Immature natural killer cell (primary cell): Measurements from ENCODE around the gene FRMD4A. TPM values are rescaled to one million over a fixed set of nuclear protein-coding genes. Genes with fewer than 3 reads are reported as not detected.
A peak's percentile ranks its signal among the peaks of the same experiment; 100 is the strongest.

Experiments used
- DNase-seq, 3 donors: peaks; one replicate each; pipeline ENCODE4 v3.0.0; 2022; ENCODE audit warnings: mixed read lengths in 1 of 3
- H3K27ac Mint-ChIP-seq, 6 donors: one replicate each; pipeline ENCODE4 v1.8.0; 2020; ENCODE audit warnings: mixed read lengths in 6 of 6, mild to moderate bottlenecking in 5 of 6, inconsistent platforms in 4 of 6, moderate library complexity in 3 of 6
- H3K27me3 Mint-ChIP-seq, 3 donors: one replicate each; pipeline ENCODE4 v1.8.0; 2020 to 2021; ENCODE audit warnings: low read depth in 3 of 3, mild to moderate bottlenecking in 3 of 3, mixed read lengths in 3 of 3, moderate library complexity in 3 of 3, inconsistent platforms in 1 of 3
- H3K36me3 Mint-ChIP-seq, 3 donors: one replicate each; pipeline ENCODE4 v1.8.0; 2020; ENCODE audit warnings: mixed read lengths in 3 of 3, inconsistent platforms in 2 of 3, mild to moderate bottlenecking in 2 of 3
- H3K4me1 Mint-ChIP-seq, 2 donors: one replicate each; pipeline ENCODE4 v1.8.0; 2020; ENCODE audit warnings: inconsistent platforms in 2 of 2, mild to moderate bottlenecking in 2 of 2, mixed read lengths in 2 of 2, moderate library complexity in 1 of 2
- H3K4me3 Mint-ChIP-seq, 5 donors: one replicate each; pipeline ENCODE4 v1.8.0; 2020; ENCODE audit warnings: mild to moderate bottlenecking in 5 of 5, mixed read lengths in 5 of 5, inconsistent platforms in 3 of 5, moderate library complexity in 3 of 5
- H3K9me3 Mint-ChIP-seq, 6 donors: one replicate each; pipeline ENCODE4 v1.8.0; 2020; ENCODE audit warnings: mild to moderate bottlenecking in 6 of 6, mixed read lengths in 6 of 6, inconsistent platforms in 4 of 6, moderate library complexity in 3 of 6
- polyA plus RNA-seq, 3 donors: library from polyadenylated mRNA; unstranded; fragments of 300-500 nt; fragmentation: Illumina TruSeq; gene quantifications; one replicate each; pipeline ENCODE4 v1.2.3, GENCODE V29; 2021

Gene FRMD4A
- polyA plus RNA-seq, 3 donors from 2014 or later: 0.48 TPM; not detected in 2

GRCh38 chr10:14173706-14174594 lies 156.8 kb downstream of the FRMD4A start:
- Mint-ChIP-seq H3K27ac (no peak overlapping the region), H3K4me3 (peak overlapping the region; percentile 39 to 74 (median 60)), H3K36me3 (no peaks in the 10 kb centered on the region), H3K9me3 (peaks cover 0 to 3% (median 0%) of the 10 kb centered on the region in 6 donors), H3K4me1 (peaks cover 11 to 18% of the 10 kb centered on the region in 2 donors), H3K27me3 (peaks cover 8 to 32% (median 9%) of the 10 kb centered on the region in 3 donors)
- no peak for DNase-seq

GRCh38 chr10:14173391-14173705 lies 157.4 kb downstream of the FRMD4A start:
- Mint-ChIP-seq H3K27me3 (peaks cover 8 to 28% (median 9%) of the 10 kb centered on the region in 3 donors), H3K27ac (no peak overlapping the region), H3K36me3 (no peaks in the 10 kb centered on the region), H3K4me1 (peaks cover 11 to 18% of the 10 kb centered on the region in 2 donors), H3K4me3 (peak overlapping the region in 4 of 5 donors; percentile 60 to 74 (median 60)), H3K9me3 (peaks cover 0 to 3% (median 0%) of the 10 kb centered on the region in 6 donors)
- no peak for DNase-seq

DNA sequence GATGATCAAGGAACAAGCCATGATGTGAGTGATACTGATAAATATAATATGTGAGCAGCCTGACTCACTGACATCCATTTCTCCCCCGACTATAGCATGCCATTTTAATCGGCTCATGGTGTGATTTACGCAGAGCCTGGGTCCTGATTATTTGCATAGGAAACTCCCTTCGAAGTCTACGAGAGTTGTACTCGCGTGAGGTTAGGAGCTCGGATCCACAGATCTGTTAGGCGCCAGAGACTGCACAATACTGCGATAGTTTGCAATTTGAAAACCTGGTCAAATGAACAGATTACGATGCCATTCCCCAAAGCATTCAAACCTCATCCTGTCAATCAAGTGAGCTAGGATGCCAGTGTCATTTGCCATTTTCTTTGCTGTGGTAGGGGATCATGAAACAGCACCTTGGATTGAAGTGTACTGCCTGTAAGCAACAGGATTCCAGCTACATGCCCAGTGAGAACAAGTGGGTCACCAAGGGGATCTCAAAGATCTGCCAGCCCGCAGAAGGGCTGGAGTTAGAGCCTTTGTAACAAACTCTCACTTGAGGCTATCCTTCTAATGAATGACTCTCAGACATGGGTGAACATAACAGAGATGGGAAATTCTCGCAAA lies 158.3 kb downstream of the FRMD4A start:
- Mint-ChIP-seq H3K9me3 (peaks cover 0 to 3% (median 0%) of the 10 kb centered on the region in 6 donors), H3K36me3 (no peaks in the 10 kb centered on the region), H3K27me3 (peaks cover 8 to 26% (median 9%) of the 10 kb centered on the region in 3 donors), H3K4me3 (no peak overlapping the region), H3K4me1 (peaks cover 11 to 18% of the 10 kb centered on the region in 2 donors), H3K27ac (no peak overlapping the region)
- DNase-seq: no peak

- H3K36me3 Mint-ChIP-seq: no peaks in the 10 kb centered on the region
- DNase-seq: no peak
- H3K27me3 Mint-ChIP-seq: peaks cover 5 to 22% (median 13%) of the 10 kb centered on the region in 3 donors
- no peak overlapping the region for H3K4me3 Mint-ChIP-seq
- H3K9me3 Mint-ChIP-seq: peaks cover 0 to 3% (median 0%) of the 10 kb centered on the region in 6 donors
- no peak overlapping the region for H3K27ac Mint-ChIP-seq
- peaks cover 11 to 18% of the 10 kb centered on the region in 2 donors for H3K4me1 Mint-ChIP-seq
Measured at GRCh38 chr10:14171336-14171735, 159.4 kb downstream of the FRMD4A start.

GRCh38 chr10:14163377-14164086 lies 167.2 kb downstream of the FRMD4A start:
- DNase-seq: no peak
- Mint-ChIP-seq H3K4me1 (no peaks in the 10 kb centered on the region), H3K4me3 (no peak overlapping the region), H3K27ac (no peak overlapping the region), H3K9me3 (peaks cover 0 to 3% (median 0%) of the 10 kb centered on the region in 6 donors), H3K27me3 (peaks cover 1 to 7% (median 5%) of the 10 kb centered on the region in 3 donors), H3K36me3 (no peaks in the 10 kb centered on the region)

- Mint-ChIP-seq H3K36me3 (no peaks in the 10 kb centered on the region), H3K27me3 (peaks cover 1 to 7% (median 5%) of the 10 kb centered on the region in 3 donors), H3K4me3 (no peak overlapping the region), H3K27ac (no peak overlapping the region), H3K4me1 (no peaks in the 10 kb centered on the region), H3K9me3 (peaks cover 0 to 7% (median 0%) of the 10 kb centered on the region in 6 donors)
- no peak for DNase-seq
Measured at GRCh38 chr10:14162629-14163344, 167.9 kb downstream of the FRMD4A start.

DNA sequence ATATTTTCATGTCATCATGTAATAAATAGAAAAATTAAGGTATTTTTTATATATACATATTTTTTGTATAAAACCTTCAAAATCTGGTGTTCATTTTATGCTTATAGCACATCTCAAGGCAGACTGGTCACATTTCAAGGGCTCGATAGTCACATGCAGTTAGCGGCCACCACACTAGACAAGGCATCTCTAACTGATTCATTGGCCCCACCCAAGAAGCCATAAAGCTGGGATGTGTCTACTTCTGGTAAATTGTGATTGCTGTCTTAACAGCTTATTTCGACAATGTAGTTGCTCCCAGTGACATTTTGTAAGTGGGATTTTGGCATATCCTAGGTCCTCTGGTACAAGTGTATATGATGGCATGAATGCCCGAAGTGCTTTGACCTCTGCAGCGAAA lies 168.7 kb downstream of the FRMD4A start:
- H3K27ac Mint-ChIP-seq: no peak overlapping the region
- H3K9me3 Mint-ChIP-seq: peaks cover 0 to 7% (median 0%) of the 10 kb centered on the region in 6 donors
- no peaks in the 10 kb centered on the region for H3K36me3 Mint-ChIP-seq
- no peak for DNase-seq
- no peaks in the 10 kb centered on the region for H3K4me1 Mint-ChIP-seq
- peaks cover 1 to 9% (median 5%) of the 10 kb centered on the region in 3 donors for H3K27me3 Mint-ChIP-seq
- H3K4me3 Mint-ChIP-seq: no peak overlapping the region

- Mint-ChIP-seq H3K27me3 (peaks cover 1 to 10% (median 3%) of the 10 kb centered on the region in 3 donors), H3K4me3 (no peak overlapping the region), H3K27ac (no peak overlapping the region), H3K36me3 (no peaks in the 10 kb centered on the region), H3K4me1 (no peaks in the 10 kb centered on the region), H3K9me3 (peaks cover 0 to 7% (median 3%) of the 10 kb centered on the region in 6 donors)
- DNase-seq: no peak
Measured at GRCh38 chr10:14160299-14160698, 170.4 kb downstream of the FRMD4A start.

DNA sequence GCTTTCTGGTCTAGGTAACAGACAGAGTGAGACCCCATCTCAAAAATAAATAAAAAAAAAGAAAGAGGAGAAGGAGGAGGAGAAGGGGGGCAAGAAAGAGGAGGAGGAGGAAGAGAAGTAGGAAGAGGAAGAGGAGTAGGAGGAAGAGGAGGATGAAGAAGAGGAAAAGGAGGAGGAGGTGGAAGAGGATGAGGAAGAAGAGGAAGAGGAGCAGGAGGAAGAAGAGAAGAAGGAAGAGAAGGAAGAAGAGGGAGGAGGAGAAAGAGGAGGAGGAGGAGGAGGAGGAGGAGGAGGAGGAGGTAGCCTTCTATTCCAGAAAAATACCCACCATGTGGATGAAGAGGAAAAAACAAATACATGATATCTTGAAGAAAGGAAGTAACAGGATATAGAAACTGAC lies 172.1 kb downstream of the FRMD4A start:
- no peak for DNase-seq
- H3K27me3 Mint-ChIP-seq: peaks cover 3 to 10% (median 3%) of the 10 kb centered on the region in 3 donors
- H3K36me3 Mint-ChIP-seq: no peaks in the 10 kb centered on the region
- H3K4me3 Mint-ChIP-seq: no peak overlapping the region
- H3K4me1 Mint-ChIP-seq: no peaks in the 10 kb centered on the region
- H3K9me3 Mint-ChIP-seq: peaks cover 0 to 7% (median 4%) of the 10 kb centered on the region in 6 donors
- no peak overlapping the region for H3K27ac Mint-ChIP-seq

DNA sequence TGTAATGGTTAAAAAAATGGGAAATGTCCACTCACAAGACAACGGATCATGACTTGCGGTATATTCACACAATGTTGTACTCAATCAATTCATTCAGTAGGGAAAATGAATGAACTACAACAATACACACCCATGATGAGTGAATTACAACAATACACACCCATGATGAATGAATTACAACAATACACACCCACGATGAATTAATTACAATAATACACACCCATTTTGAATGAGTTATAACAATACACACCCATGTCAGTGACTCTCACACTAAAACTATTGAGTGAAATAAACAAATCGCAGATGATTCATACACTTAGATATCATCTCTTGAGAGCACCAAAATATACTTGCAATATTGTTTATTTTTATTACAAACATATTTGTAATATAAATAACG lies 174.6 kb downstream of the FRMD4A start:
- H3K4me3 Mint-ChIP-seq: no peak overlapping the region
- H3K27ac Mint-ChIP-seq: no peak overlapping the region
- H3K27me3 Mint-ChIP-seq: peaks cover 3 to 6% (median 5%) of the 10 kb centered on the region in 3 donors
- H3K36me3 Mint-ChIP-seq: no peaks in the 10 kb centered on the region
- H3K4me1 Mint-ChIP-seq: no peaks in the 10 kb centered on the region
- no peak for DNase-seq
- peaks cover 0 to 8% (median 4%) of the 10 kb centered on the region in 6 donors for H3K9me3 Mint-ChIP-seq

DNA sequence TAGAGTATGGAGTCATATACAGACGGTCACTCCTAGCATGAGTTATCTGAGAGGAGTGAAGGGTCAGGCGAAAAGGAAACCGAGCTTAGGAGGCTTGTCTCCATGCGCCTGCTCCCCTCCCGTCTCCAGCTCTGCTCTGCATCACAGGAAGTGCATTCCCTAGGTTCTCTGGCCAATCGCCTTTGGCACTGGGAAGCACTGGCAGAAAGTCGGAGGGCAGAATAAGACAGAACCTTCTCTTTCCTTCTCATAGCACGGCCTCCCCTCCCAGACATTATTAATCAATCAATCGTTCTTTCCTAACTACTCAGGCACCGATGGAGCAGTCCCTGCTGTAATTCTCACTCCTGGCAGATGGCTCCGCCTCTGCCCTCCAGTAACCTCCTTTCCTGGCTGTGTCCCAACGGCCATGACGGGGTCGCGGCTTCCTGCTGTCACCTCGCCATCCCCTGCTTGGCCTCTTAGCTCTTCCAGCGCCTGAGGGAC lies 177.1 kb downstream of the FRMD4A start:
- H3K9me3 Mint-ChIP-seq: peaks cover 0 to 8% (median 5%) of the 10 kb centered on the region in 6 donors
- no peak for DNase-seq
- no peak overlapping the region for H3K27ac Mint-ChIP-seq
- no peak overlapping the region for H3K4me3 Mint-ChIP-seq
- H3K36me3 Mint-ChIP-seq: no peaks in the 10 kb centered on the region
- peaks cover 3 to 6% (median 5%) of the 10 kb centered on the region in 3 donors for H3K27me3 Mint-ChIP-seq
- H3K4me1 Mint-ChIP-seq: no peaks in the 10 kb centered on the region

DNA sequence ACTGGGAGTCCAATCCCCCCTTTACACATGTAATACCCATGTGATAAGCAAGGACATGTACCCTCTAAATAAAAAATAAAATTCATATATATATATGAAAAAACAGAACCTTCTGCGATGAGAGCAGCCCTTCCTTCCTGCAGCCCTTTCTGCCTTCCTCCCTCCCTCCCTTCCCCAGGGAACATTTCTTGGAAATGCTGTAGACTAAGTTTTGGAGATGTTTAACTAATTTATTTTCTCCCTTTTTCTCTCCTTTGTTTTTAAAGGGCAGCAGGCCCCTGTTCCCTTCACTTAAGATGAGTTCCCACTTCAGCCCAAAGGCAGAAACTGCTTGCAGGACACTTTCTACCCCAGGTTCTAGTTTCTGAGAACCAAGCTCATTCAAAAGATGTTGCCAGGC lies 179.2 kb downstream of the FRMD4A start:
- H3K9me3 Mint-ChIP-seq: peaks cover 0 to 8% (median 3%) of the 10 kb centered on the region in 6 donors
- no peak overlapping the region for H3K27ac Mint-ChIP-seq
- no peaks in the 10 kb centered on the region for H3K36me3 Mint-ChIP-seq
- H3K27me3 Mint-ChIP-seq: peaks cover 3 to 6% (median 3%) of the 10 kb centered on the region in 3 donors
- DNase-seq: no peak
- H3K4me3 Mint-ChIP-seq: no peak overlapping the region
- H3K4me1 Mint-ChIP-seq: no peaks in the 10 kb centered on the region

GRCh38 chr10:14150526-14150925 lies 180.2 kb downstream of the FRMD4A start:
- H3K36me3 Mint-ChIP-seq: no peaks in the 10 kb centered on the region
- no peak overlapping the region for H3K27ac Mint-ChIP-seq
- no peak for DNase-seq
- peaks cover 3 to 6% (median 3%) of the 10 kb centered on the region in 3 donors for H3K27me3 Mint-ChIP-seq
- peaks cover 0 to 5% (median 1%) of the 10 kb centered on the region in 6 donors for H3K9me3 Mint-ChIP-seq
- H3K4me1 Mint-ChIP-seq: no peaks in the 10 kb centered on the region
- H3K4me3 Mint-ChIP-seq: no peak overlapping the region
